Peyer's patch (tissue), 4 donors: ENCODE measurements around the gene CD164L2. TPM values are rescaled to one million over a fixed set of nuclear protein-coding genes. Genes with fewer than 3 reads are reported as not detected.

Experiments
- DNase-seq, 3 donors: peaks; one replicate each; pipeline ENCODE4 v3.0.0-alpha.2; 2017 to 2019
- H3K27ac ChIP-seq, 4 donors: fragments of 200-600 bp; sonication (generic); one replicate each; pipeline ENCODE4 v1.5.1; 2016 to 2019
- H3K27me3 ChIP-seq, 2 donors: fragments of 200-600 bp; sonication (generic); one replicate each; pipeline ENCODE4 v1.5.1; 2019
- H3K36me3 ChIP-seq, 3 donors: fragments of 200-600 bp; sonication (generic); one replicate each; pipeline ENCODE4 v1.5.1; 2016 to 2019
- H3K4me1 ChIP-seq, 4 donors: fragments of 200-600 bp; sonication (generic); one replicate each; pipeline ENCODE4 v1.5.1; 2016 to 2019
- H3K4me3 ChIP-seq, 4 donors: fragments of 200-600 bp; sonication (generic); 1 replicate in 3 of 4; 2 replicates in 1 of 4; pipeline ENCODE4 v1.5.1; 2016 to 2019; ENCODE audit warnings: mild to moderate bottlenecking in 1 of 4
- H3K9me3 ChIP-seq, 4 donors: fragments of 200-600 bp; sonication (generic); one replicate each; pipeline ENCODE4 v1.5.1; 2016 to 2019; ENCODE audit warnings: mild to moderate bottlenecking in 1 of 4
- CTCF ChIP-seq, 6 experiments: fragments of 450-650 bp in 4 of 6; fragments of 200-600 bp in 2 of 6; sonication (generic) in 1 of 6; IDR thresholded peaks; one replicate each; pipeline ENCODE4 v1.5.1; 2017 to 2019; ENCODE audit warnings: antibody characterized with exemption in 6 of 6, mild to moderate bottlenecking in 3 of 6, moderate library complexity in 1 of 6
- POLR2A ChIP-seq, 2 donors: fragments of 450-650 bp; IDR thresholded peaks; one replicate each; pipeline ENCODE4 v1.5.1; 2017; ENCODE audit warnings: antibody characterized with exemption in 2 of 2, mild to moderate bottlenecking in 2 of 2, moderate library complexity in 2 of 2
- total RNA-seq, 4 donors: library from RNA; depleted of rRNA; stranded (reverse); fragments of >200 nt; gene quantifications; one replicate each; pipeline ENCODE4 v1.1.0, GENCODE V29; 2016

Gene CD164L2
- total RNA-seq, 4 donors from 2014 or later, result not detected

GRCh38 chr1:27381969-27382762, 967 bp downstream of the CD164L2 start:
- no peak for DNase-seq
- TF ChIP-seq POLR2A (IDR thresholded peaks at IDR 0.05), result no peak
- no peak for TF ChIP-seq CTCF (IDR thresholded peaks at IDR 0.05)
- Histone ChIP-seq H3K27me3 (no peaks in the 10 kb centered on the region), H3K9me3 (no peaks in the 10 kb centered on the region), H3K36me3 (no peaks in the 10 kb centered on the region), H3K27ac (no peak overlapping the region), H3K4me3 (no peak overlapping the region), H3K4me1 (peaks cover 0 to 7% (median 0%) of the 10 kb centered on the region in 4 donors)

GRCh38 chr1:27380766-27381733, 2.1 kb downstream of the CD164L2 start:
- Histone ChIP-seq H3K27me3 (no peaks in the 10 kb centered on the region), H3K27ac (no peak overlapping the region), H3K4me3 (no peak overlapping the region), H3K9me3 (no peaks in the 10 kb centered on the region), H3K4me1 (peaks cover 0 to 7% (median 0%) of the 10 kb centered on the region in 4 donors), H3K36me3 (no peaks in the 10 kb centered on the region)
- DNase-seq, result no peak
- TF ChIP-seq CTCF (IDR thresholded peaks at IDR 0.05) (no peak), POLR2A (IDR thresholded peaks at IDR 0.05) (no peak)

- TF ChIP-seq CTCF (IDR thresholded peaks at IDR 0.05) (no peak), POLR2A (IDR thresholded peaks at IDR 0.05) (no peak)
- Histone ChIP-seq H3K4me3 (no peak overlapping the region), H3K4me1 (peaks cover 0 to 7% (median 0%) of the 10 kb centered on the region in 4 donors), H3K27ac (no peak overlapping the region), H3K36me3 (no peaks in the 10 kb centered on the region), H3K9me3 (no peaks in the 10 kb centered on the region), H3K27me3 (no peaks in the 10 kb centered on the region)
- no peak for DNase-seq
These were observed 2.9 kb downstream of the CD164L2 start for GRCh38 chr1:27380224-27380623.

GRCh38 chr1:27379564-27380122, 3.5 kb downstream of the CD164L2 start:
- TF ChIP-seq POLR2A (IDR thresholded peaks at IDR 0.05) (no peak), CTCF (IDR thresholded peaks at IDR 0.05) (no peak)
- DNase-seq, result no peak
- Histone ChIP-seq H3K4me1 (peaks cover 0 to 7% (median 0%) of the 10 kb centered on the region in 4 donors), H3K27me3 (no peaks in the 10 kb centered on the region), H3K9me3 (no peaks in the 10 kb centered on the region), H3K36me3 (no peaks in the 10 kb centered on the region), H3K27ac (no peak overlapping the region), H3K4me3 (no peak overlapping the region)

GRCh38 chr1:27377760-27378495, 5.2 kb downstream of the CD164L2 start:
- Histone ChIP-seq H3K27ac (no peak overlapping the region), H3K36me3 (no peaks in the 10 kb centered on the region), H3K27me3 (no peaks in the 10 kb centered on the region), H3K4me1 (peaks cover 0 to 4% (median 0%) of the 10 kb centered on the region in 4 donors), H3K9me3 (no peaks in the 10 kb centered on the region), H3K4me3 (no peak overlapping the region)
- DNase-seq, result no peak
- no peak for TF ChIP-seq POLR2A (IDR thresholded peaks at IDR 0.05)
- no peak for TF ChIP-seq CTCF (IDR thresholded peaks at IDR 0.05)
